Astrocyte (in vitro differentiated cells and primary cell): ENCODE results near the gene SGCD.

Experiments used
- EZH2 ChIP-seq: IDR thresholded peaks from 2 replicates; pipeline ENCODE4 v1.6.1; 2012; ENCODE audit warnings: mild to moderate bottlenecking, low read length, inconsistent platforms; ENCODE audit not compliant: insufficient read depth
- TF ChIP-seq, protein P1 (sequence below): IDR thresholded peaks from 2 replicates; pipeline ENCODE4 v1.5.1; 2011; ENCODE audit warnings: low read depth, mild to moderate bottlenecking, inconsistent platforms, low read length, moderate library complexity; ENCODE audit not compliant: insufficient read depth

DNA sequence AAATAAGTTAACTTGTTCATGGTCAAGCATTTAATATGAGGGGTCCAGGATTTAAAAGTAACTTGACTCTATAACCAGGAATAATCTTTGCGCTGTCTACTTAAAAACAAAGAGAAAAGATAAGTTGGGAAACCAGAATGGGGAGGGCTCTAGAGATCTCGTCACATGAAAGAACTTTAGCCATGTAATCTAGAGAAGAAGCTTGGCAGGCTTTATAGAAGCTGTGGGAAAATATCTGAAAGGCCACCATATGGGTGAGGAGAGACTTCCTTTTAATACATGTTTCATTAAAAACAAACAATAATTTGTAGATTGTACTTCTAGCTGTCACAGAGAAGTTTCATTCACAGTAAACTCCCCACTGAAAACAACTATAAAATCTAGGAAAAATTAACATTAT, 476.4 kb downstream of the SGCD start:
- TF ChIP-seq, protein P1, sequence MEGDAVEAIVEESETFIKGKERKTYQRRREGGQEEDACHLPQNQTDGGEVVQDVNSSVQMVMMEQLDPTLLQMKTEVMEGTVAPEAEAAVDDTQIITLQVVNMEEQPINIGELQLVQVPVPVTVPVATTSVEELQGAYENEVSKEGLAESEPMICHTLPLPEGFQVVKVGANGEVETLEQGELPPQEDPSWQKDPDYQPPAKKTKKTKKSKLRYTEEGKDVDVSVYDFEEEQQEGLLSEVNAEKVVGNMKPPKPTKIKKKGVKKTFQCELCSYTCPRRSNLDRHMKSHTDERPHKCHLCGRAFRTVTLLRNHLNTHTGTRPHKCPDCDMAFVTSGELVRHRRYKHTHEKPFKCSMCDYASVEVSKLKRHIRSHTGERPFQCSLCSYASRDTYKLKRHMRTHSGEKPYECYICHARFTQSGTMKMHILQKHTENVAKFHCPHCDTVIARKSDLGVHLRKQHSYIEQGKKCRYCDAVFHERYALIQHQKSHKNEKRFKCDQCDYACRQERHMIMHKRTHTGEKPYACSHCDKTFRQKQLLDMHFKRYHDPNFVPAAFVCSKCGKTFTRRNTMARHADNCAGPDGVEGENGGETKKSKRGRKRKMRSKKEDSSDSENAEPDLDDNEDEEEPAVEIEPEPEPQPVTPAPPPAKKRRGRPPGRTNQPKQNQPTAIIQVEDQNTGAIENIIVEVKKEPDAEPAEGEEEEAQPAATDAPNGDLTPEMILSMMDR = no peak
- TF ChIP-seq EZH2 = no peak
